Measurements from ENCODE around the gene AKAP9.

DNA sequence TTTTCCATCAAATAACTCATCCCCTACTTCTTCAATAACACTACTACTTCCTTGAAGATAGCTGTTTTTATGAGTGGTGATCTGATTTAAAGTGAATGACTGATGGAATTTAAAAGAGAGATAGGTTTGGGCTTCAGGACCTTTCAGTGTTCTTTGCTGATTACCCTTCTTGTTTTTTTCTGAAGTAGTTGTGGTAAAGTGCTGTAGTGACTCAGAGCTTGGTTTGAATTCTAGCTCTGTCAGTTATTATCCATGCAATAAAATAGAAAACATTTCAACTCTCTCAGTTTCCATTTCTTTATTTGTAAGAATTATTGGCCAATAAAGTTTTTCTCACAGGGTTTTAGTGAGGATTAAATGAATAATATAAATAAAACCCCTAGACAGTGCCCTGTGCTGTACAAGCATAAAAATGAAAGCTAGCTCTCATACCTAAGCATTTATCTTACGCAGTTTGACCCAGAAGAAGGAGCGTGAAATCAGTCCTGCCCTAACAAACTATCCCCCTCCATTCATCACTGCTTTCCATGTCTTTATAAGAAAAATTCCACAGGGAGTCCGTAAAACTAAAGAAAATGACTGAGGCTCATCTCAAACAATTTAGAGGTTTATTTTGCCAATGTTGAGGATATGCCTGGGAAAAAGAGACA, 25.1 kb upstream of the AKAP9 start:
- no peak for TF ChIP-seq POLR2AphosphoS5 (IDR thresholded peaks at IDR 0.05)
- TF ChIP-seq POLR2A (IDR thresholded peaks at IDR 0.05) = no peak
- TF ChIP-seq, protein P1, sequence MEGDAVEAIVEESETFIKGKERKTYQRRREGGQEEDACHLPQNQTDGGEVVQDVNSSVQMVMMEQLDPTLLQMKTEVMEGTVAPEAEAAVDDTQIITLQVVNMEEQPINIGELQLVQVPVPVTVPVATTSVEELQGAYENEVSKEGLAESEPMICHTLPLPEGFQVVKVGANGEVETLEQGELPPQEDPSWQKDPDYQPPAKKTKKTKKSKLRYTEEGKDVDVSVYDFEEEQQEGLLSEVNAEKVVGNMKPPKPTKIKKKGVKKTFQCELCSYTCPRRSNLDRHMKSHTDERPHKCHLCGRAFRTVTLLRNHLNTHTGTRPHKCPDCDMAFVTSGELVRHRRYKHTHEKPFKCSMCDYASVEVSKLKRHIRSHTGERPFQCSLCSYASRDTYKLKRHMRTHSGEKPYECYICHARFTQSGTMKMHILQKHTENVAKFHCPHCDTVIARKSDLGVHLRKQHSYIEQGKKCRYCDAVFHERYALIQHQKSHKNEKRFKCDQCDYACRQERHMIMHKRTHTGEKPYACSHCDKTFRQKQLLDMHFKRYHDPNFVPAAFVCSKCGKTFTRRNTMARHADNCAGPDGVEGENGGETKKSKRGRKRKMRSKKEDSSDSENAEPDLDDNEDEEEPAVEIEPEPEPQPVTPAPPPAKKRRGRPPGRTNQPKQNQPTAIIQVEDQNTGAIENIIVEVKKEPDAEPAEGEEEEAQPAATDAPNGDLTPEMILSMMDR (IDR thresholded peaks at IDR 0.05) = no peak

Measured in suprapubic skin (tissue), 4 donors.